HepG2 (cell line): ENCODE measurements around the gene ARHGAP26. TPM values are rescaled to one million over a fixed set of nuclear protein-coding genes. Genes with fewer than 3 reads are reported as not detected.

Source experiments
- ATAC-seq: fragments of 200-7000 bp; cut with Tn5 transposase; 3 replicates; pipeline ENCODE4 v1.9.1; 2020; ENCODE audit warnings: mild to moderate bottlenecking, moderate library complexity
- BruUV-seq: library from RNA; stranded (reverse); fragments of 400-500 nt; replicated peaks from 2 replicates; lab custom pipeline; 2021; lab: Mats Ljungman, UMichigan
- CTCF ChIA-PET: fragments of 300-600 bp; formaldehyde crosslinking; extraction: SDS; loops from one replicate; lab custom pipeline; 2021; ENCODE audit warnings: low total read pairs, inconsistent platforms, low intra/inter-chr PET ratio; lab: Yijun Ruan, JAX
- POLR2A ChIA-PET: fragments of 350-600 bp; sonication (Branson Sonifier 250); formaldehyde crosslinking; loops from one replicate; lab custom pipeline; 2020; ENCODE audit warnings: antibody characterized with exemption, inconsistent platforms; lab: Yijun Ruan, JAX
- DNase-seq: peaks from one replicate; pipeline ENCODE4 v3.0.0-alpha.2; 2015; ENCODE audit warnings: low spot score
- FAIRE-seq: peaks from 3 replicates; lab custom pipeline; 2011; peaks lifted over from hg19 to GRCh38; lab: Jason Lieb, UNC
- H2AFZ ChIP-seq: one replicate; pipeline ENCODE4 v1.6.1; 2011; ENCODE audit warnings: low read length, inconsistent platforms
- H3K27ac ChIP-seq: fragments of 300-600 bp; 3 replicates; pipeline ENCODE4 v1.8.0; 2011; ENCODE audit warnings: mixed run types, mild to moderate bottlenecking, mixed read lengths, low read length, inconsistent platforms; ENCODE audit not compliant: insufficient read depth; ENCODE audit errors: extremely low read length
- H3K27me3 ChIP-seq, 2 experiments: fragments of 200-600 bp in 1 of 2; 2 replicates in 1 of 2; 3 replicates in 1 of 2; pipeline versions ENCODE4 v1.6.0 to v1.8.0; 2011; ENCODE audit warnings: low read length in 2 of 2, mild to moderate bottlenecking in 2 of 2, moderate library complexity in 2 of 2, inconsistent platforms in 1 of 2; ENCODE audit not compliant: insufficient read depth in 2 of 2, control insufficient read depth in 1 of 2
- H3K36me3 ChIP-seq, 2 experiments: fragments of 200-600 bp in 1 of 2; replicated peaks in 1 of 2; 2 replicates in 1 of 2; 3 replicates in 1 of 2; pipeline versions ENCODE4 v1.5.1 to v1.8.0; 2011; ENCODE audit warnings: low read length in 2 of 2, inconsistent platforms in 1 of 2; ENCODE audit not compliant: insufficient read depth in 2 of 2, control insufficient read depth in 1 of 2
- H3K4me1 ChIP-seq: 2 replicates; pipeline ENCODE4 v1.5.1; 2012; ENCODE audit warnings: low read length, inconsistent platforms; ENCODE audit not compliant: insufficient read depth
- H3K4me2 ChIP-seq: 2 replicates; pipeline ENCODE4 v1.6.0; 2011; ENCODE audit warnings: low read depth, low read length, inconsistent platforms
- H3K4me3 ChIP-seq, 3 experiments: fragments of 200-600 bp in 1 of 3; sonication (generic), shearing (Covaris generic) in 1 of 3; replicated peaks in 1 of 3; 2 replicates each; pipeline ENCODE4 v1.5.1; 2011 to 2016; ENCODE audit warnings: low read length in 3 of 3, inconsistent platforms in 2 of 3, low read depth in 2 of 3, mild to moderate bottlenecking in 2 of 3, control low read depth in 1 of 3, mixed read lengths in 1 of 3; ENCODE audit not compliant: insufficient read depth in 1 of 3
- H3K79me2 ChIP-seq: one replicate; pipeline ENCODE4 v1.6.1; 2011; ENCODE audit warnings: low read length, inconsistent platforms; ENCODE audit not compliant: insufficient read depth
- H3K9ac ChIP-seq: 2 replicates; pipeline ENCODE4 v1.6.0; 2011; ENCODE audit warnings: mild to moderate bottlenecking, low read depth, low read length, inconsistent platforms; ENCODE audit not compliant: insufficient read depth
- H3K9me3 ChIP-seq: 2 replicates; pipeline ENCODE4 v1.5.1; 2012; ENCODE audit warnings: mild to moderate bottlenecking, low read length
- H4K20me1 ChIP-seq: 2 replicates; pipeline ENCODE4 v1.6.0; 2011; ENCODE audit warnings: inconsistent platforms, mild to moderate bottlenecking, low read length, moderate library complexity; ENCODE audit not compliant: insufficient read depth
- ASH2L ChIP-seq: fragments of 300-600, 200-600 bp; sonication (generic); IDR thresholded peaks from 2 replicates; pipeline ENCODE4 v1.7.0; 2017; ENCODE audit warnings: low read depth, mild to moderate bottlenecking, moderate library complexity, mixed read lengths, low read length; ENCODE audit not compliant: insufficient read length
- MTF1 ChIP-seq: sonication (generic); formaldehyde crosslinking; IDR thresholded peaks from 2 replicates; pipeline ENCODE4 v1.5.0; 2020; ENCODE audit warnings: missing genetic modification reagents
- PPARG ChIP-seq: conservative IDR thresholded peaks from 2 replicates; pipeline ENCODE4 v1.6.1; 2016; ENCODE audit warnings: missing biosample characterization, missing genetic modification reagents
- TFDP2 ChIP-seq: sonication (generic); formaldehyde crosslinking; IDR thresholded peaks from 2 replicates; pipeline ENCODE4 v1.4.0; 2020; ENCODE audit warnings: missing genetic modification reagents
- WGBS: methylation state at CpG from one replicate; pipeline ENCODE4 v1.1.6; 2017; ENCODE audit warnings: low lambda C conversion rate; 5-methylcytosine and 5-hydroxymethylcytosine counted together
- in situ Hi-C: cut with HindIII; loops from 2 replicates; pipeline ENCODE4 v1.10.0; 2017; ENCODE audit warnings: low pct_unique_long_range_greater_than_20kb; ENCODE audit not compliant: extremely low pct_ligation_motif_present
- intact Hi-C: fragments of 100-400 bp; cut with micrococcal nuclease; formaldehyde crosslinking; loops from one replicate; pipeline ENCODE4 v1.10.0; 2022; ENCODE audit not compliant: unreplicated experiment
- polyA plus RNA-seq, 8 experiments: library from polyadenylated mRNA; depleted of rRNA in 3 of 8; stranded (reverse) in 7 of 8; unstranded in 1 of 8; fragments of >200 nt; fragmentation: Illumina TruSeq in 4 of 8; extraction: Trizol in 4 of 8; gene quantifications; 2 replicates each; pipeline versions ENCODE4 v1.2.1 to v1.2.3, GENCODE V29; 2011 to 2016; ENCODE audit warnings: low read depth in 4 of 8, missing spikeins in 1 of 8, mixed read lengths in 1 of 8; ENCODE audit not compliant: insufficient read depth in 1 of 8
- total RNA-seq, 5 experiments: library from RNA; depleted of rRNA; stranded (reverse); fragments of >200 nt; fragmentation: Illumina TruSeq; extraction: Trizol; gene quantifications; 2 replicates each; pipeline ENCODE4 v1.2.3, GENCODE V29; 2016; ENCODE audit warnings: low read depth in 1 of 5
- TF ChIP-seq, protein P1 (sequence below): sonication (generic); formaldehyde crosslinking; IDR thresholded peaks from 2 replicates; pipeline ENCODE4 v1.8.1; 2023; ENCODE audit warnings: mild to moderate bottlenecking, inconsistent platforms, moderate library complexity, missing genetic modification reagents, borderline replicate concordance
- TF ChIP-seq, protein P2 (sequence below): sonication (generic); formaldehyde crosslinking; IDR thresholded peaks from 2 replicates; pipeline ENCODE4 v1.4.0; 2020; ENCODE audit warnings: missing genetic modification reagents

Gene ARHGAP26
- total and polyA plus RNA-seq, 2 of the 13 experiments (the other 11 are each of a cell fraction or from before 2014, with no cell fraction given): 9.6 to 18.2 TPM

GRCh38 chr5:142864290-142865260 is 94.4 kb downstream of the ARHGAP26 start:
- Histone ChIP-seq H3K27ac (no peak overlapping the region), H3K4me3 (no peak overlapping the region), H3K27me3 (no peaks in the 10 kb centered on the region), H2AFZ (no peak overlapping the region), H3K4me1 (peaks cover 32% of the 10 kb centered on the region), H4K20me1 (0 out of 2 replicates have a peak, but pooled peaks cover 3% of the 10 kb centered on the region), H3K79me2 (peaks cover 24% of the 10 kb centered on the region), H3K9ac (no peak overlapping the region), H3K4me2 (no peak overlapping the region), H3K9me3 (no peaks in the 10 kb centered on the region), H3K36me3 (no peaks in the 10 kb centered on the region)
- POLR2A ChIA-PET: no interaction called here
- 91% methylated on average over 13 of the region's 13 CpGs for WGBS
- intact Hi-C loops (loop anchor here (5.0 kb wide), 1 partner anchor 32 kb away; no protein-coding TSS in a partner anchor), in situ Hi-C loops (no loop called here)
- DNase-seq: no peak
- no TSS peak for BruUV-seq
- CTCF ChIA-PET: interaction anchor here (1.2 kb wide), 1 partner anchor 151 kb away, joined by 3 read pairs; no protein-coding TSS in a partner anchor
- TF ChIP-seq MTF1 (CRISPR knock-in tag) (no peak), PPARG (CRISPR knock-in tag) (no peak), ASH2L (no peak), TFDP2 (CRISPR knock-in tag) (no peak)
- TF ChIP-seq, protein P1, sequence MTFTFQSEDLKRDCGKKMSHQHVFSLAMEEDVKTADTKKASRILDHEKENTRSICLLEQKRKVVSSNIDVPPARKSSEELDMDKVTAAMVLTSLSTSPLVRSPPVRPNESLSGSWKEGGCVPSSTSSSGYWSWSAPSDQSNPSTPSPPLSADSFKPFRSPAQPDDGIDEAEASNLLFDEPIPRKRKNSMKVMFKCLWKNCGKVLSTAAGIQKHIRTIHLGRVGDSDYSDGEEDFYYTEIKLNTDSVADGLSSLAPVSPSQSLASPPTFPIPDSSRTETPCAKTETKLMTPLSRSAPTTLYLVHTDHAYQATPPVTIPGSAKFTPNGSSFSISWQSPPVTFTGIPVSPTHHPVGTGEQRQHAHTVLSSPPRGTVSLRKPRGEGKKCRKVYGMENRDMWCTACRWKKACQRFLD (CRISPR knock-in tag): no peak
- TF ChIP-seq, protein P2, sequence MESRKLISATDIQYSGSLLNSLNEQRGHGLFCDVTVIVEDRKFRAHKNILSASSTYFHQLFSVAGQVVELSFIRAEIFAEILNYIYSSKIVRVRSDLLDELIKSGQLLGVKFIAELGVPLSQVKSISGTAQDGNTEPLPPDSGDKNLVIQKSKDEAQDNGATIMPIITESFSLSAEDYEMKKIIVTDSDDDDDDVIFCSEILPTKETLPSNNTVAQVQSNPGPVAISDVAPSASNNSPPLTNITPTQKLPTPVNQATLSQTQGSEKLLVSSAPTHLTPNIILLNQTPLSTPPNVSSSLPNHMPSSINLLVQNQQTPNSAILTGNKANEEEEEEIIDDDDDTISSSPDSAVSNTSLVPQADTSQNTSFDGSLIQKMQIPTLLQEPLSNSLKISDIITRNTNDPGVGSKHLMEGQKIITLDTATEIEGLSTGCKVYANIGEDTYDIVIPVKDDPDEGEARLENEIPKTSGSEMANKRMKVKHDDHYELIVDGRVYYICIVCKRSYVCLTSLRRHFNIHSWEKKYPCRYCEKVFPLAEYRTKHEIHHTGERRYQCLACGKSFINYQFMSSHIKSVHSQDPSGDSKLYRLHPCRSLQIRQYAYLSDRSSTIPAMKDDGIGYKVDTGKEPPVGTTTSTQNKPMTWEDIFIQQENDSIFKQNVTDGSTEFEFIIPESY (CRISPR knock-in tag): peak; percentile 44; the same call in 1 of the 2 replicates
- no peak for ATAC-seq
- FAIRE-seq: no peak
